Psoas muscle (tissue), 8 donors: ENCODE results near the gene TGFB3. TPM values are rescaled to one million over a fixed set of nuclear protein-coding genes. Genes with fewer than 3 reads are reported as not detected.

Experiments
- ATAC-seq, 4 donors: fragments of 200-7000 bp; cut with Tn5 transposase; one replicate each; pipeline ENCODE4 v1.9.1; 2020; ENCODE audit warnings: moderate library complexity in 3 of 4, mild to moderate bottlenecking in 2 of 4
- DNase-seq, 2 donors: peaks; one replicate each; pipeline ENCODE4 v3.0.0-alpha.2; 2020
- H3K27ac ChIP-seq: fragments of 200-600 bp; one replicate; pipeline ENCODE4 v1.8.0; 2022
- H3K27me3 ChIP-seq, 3 donors: fragments of 200-600 bp in 1 of 3; one replicate each; pipeline versions ENCODE4 v1.6.1 to v1.8.0; 2013 to 2022; ENCODE audit warnings: low read length in 2 of 3, mild to moderate bottlenecking in 2 of 3, moderate library complexity in 1 of 3; ENCODE audit not compliant: insufficient read depth in 3 of 3
- H3K36me3 ChIP-seq, 2 donors: fragments of 200-600 bp in 1 of 2; one replicate each; pipeline versions ENCODE4 v1.6.1 to v1.8.0; 2013 to 2022; ENCODE audit warnings: low read depth in 1 of 2, mild to moderate bottlenecking in 1 of 2, moderate library complexity in 1 of 2; ENCODE audit not compliant: insufficient read depth in 1 of 2
- H3K4me1 ChIP-seq: fragments of 200-600 bp; one replicate; pipeline ENCODE4 v1.8.0; 2022
- H3K4me3 ChIP-seq: fragments of 200-600 bp; one replicate; pipeline ENCODE4 v1.8.0; 2022; ENCODE audit warnings: mild to moderate bottlenecking
- H3K9me3 ChIP-seq: fragments of 200-600 bp; one replicate; pipeline ENCODE4 v1.8.0; 2022
- WGBS, 3 donors: extraction: QIAGEN DNeasy Blood & Tissue Kit; methylation state at CpG; one replicate each; pipeline versions ENCODE4 v1.1.6 to v1.1.7; 2013; 5-methylcytosine and 5-hydroxymethylcytosine counted together
- intact Hi-C, 2 donors: fragments of 100-400 bp; cut with DNase I; formaldehyde crosslinking; loops; one replicate each; pipeline versions ENCODE4 v1.11.0 to v1.14.2; 2022
- polyA plus RNA-seq, 3 donors: library from polyadenylated mRNA; stranded (reverse); fragments of 200-250 nt; gene quantifications; one replicate each; pipeline ENCODE4 v1.2.3, GENCODE V29; 2013
- total RNA-seq, 4 donors: library from RNA; stranded (reverse); fragmentation: NEBNext Ultra II Directional in 2 of 4; extraction: Animal tissue kit (Norgen Biotek cat#: 25700) in 2 of 4; gene quantifications; one replicate each; pipeline versions ENCODE4 v1.2.1 to v1.2.4, GENCODE V29; 2021 to 2023
- TF ChIP-seq, protein P1 (sequence below): fragments of 200-600 bp; IDR thresholded peaks from one replicate; pipeline ENCODE4 v1.8.0; 2022; ENCODE audit warnings: antibody characterized with exemption
- donor health status: healthy with polysubstance abuse.
- donor health status: DM: no; HTN: no; CAD: no; lungs with moderate emphysema.
- donor health status: Bipolar disorder and iron deficiency.
- donor health status: healthy.
- donor health status: DM: yes; HTN: yes; CAD: no.
- donor health status: DM: no; HTN: no; CAD: no.
- donor health status: DM: no; HTN: no; CAD: no.
- donor health status: DM: yes; HTN: yes; CAD: no.

The TGFB3 gene
- total and polyA plus RNA-seq, 7 donors = 9.0 to 196 (median 62.7) TPM

DNA sequence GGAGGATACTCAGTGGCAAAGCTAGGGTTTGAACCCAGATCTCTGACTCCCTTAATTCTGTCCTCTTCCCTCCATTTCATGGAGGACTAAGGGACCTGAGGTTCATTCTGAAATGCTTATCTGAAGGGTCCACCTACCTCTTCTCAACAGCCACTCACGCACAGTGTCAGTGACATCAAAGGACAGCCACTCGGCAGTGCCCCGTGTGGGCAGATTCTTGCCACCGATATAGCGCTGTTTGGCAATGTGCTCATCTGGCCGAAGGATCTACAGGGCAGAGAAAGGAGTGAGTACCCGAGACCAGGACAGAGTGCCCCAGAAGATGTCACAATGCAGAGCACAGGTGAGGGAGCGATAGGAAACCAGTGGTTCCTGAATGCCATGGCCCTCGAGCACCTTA lies 10.8 kb downstream of the TGFB3 start:
- Histone ChIP-seq H3K36me3 (peaks cover 0 to 55% of the 10 kb centered on the region in 2 donors), H3K27me3 (no peaks in the 10 kb centered on the region), H3K27ac (no peak overlapping the region), H3K4me1 (peaks cover 12% of the 10 kb centered on the region), H3K9me3 (no peaks in the 10 kb centered on the region), H3K4me3 (no peak overlapping the region)
- WGBS, 3 donors = 87 to 92% (median 90%) methylated on average over 9 of the region's 9 CpGs
- no peak for DNase-seq
- TF ChIP-seq, protein P1, sequence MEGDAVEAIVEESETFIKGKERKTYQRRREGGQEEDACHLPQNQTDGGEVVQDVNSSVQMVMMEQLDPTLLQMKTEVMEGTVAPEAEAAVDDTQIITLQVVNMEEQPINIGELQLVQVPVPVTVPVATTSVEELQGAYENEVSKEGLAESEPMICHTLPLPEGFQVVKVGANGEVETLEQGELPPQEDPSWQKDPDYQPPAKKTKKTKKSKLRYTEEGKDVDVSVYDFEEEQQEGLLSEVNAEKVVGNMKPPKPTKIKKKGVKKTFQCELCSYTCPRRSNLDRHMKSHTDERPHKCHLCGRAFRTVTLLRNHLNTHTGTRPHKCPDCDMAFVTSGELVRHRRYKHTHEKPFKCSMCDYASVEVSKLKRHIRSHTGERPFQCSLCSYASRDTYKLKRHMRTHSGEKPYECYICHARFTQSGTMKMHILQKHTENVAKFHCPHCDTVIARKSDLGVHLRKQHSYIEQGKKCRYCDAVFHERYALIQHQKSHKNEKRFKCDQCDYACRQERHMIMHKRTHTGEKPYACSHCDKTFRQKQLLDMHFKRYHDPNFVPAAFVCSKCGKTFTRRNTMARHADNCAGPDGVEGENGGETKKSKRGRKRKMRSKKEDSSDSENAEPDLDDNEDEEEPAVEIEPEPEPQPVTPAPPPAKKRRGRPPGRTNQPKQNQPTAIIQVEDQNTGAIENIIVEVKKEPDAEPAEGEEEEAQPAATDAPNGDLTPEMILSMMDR = no peak
- intact Hi-C loops = loop anchor here in 1 of 2 donors (10.0 kb wide), 1 partner anchor 166 kb away; no protein-coding TSS in a partner anchor
- no peak for ATAC-seq

GRCh38 chr14:75969891-75970290 lies 11.9 kb downstream of the TGFB3 start:
- no peak for DNase-seq
- Histone ChIP-seq H3K36me3 (peaks cover 0 to 66% of the 10 kb centered on the region in 2 donors), H3K27me3 (no peaks in the 10 kb centered on the region), H3K27ac (no peak overlapping the region), H3K9me3 (no peaks in the 10 kb centered on the region), H3K4me3 (no peak overlapping the region), H3K4me1 (peaks cover 12% of the 10 kb centered on the region)
- peak; percentile 47 to 81 (median 62) for ATAC-seq
- WGBS, 3 donors = 67 to 77% (median 72%) methylated on average over 8 of the region's 8 CpGs
- intact Hi-C loops = loop anchor here in 1 of 2 donors (10.0 kb wide), 1 partner anchor 165 kb away; no protein-coding TSS in a partner anchor
- TF ChIP-seq, protein P1 = no peak

DNA sequence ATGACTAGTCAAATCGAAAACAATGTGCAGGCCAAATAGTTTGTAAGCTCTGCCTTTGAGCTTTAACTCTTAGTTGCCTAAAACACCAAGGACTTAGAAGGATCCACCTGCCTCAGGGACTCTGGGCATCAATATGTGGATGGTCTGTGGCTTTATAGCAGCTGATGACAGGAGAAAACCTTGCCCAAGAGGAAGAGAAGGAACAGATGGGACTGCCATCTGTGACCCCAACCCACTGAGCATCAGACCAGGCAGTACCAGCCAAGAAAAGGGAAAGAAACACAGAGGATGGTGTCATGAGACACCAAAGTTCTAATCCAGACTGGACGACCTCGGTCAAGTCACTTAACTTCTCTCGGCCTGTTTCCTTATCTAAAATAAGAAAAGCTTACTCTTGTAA lies 12.7 kb downstream of the TGFB3 start:
- Histone ChIP-seq H3K27ac (no peak overlapping the region), H3K36me3 (peaks cover 0 to 74% of the 10 kb centered on the region in 2 donors), H3K4me3 (no peak overlapping the region), H3K9me3 (no peaks in the 10 kb centered on the region), H3K4me1 (peaks cover 12% of the 10 kb centered on the region), H3K27me3 (no peaks in the 10 kb centered on the region)
- ATAC-seq (no peak), DNase-seq (no peak)
- TF ChIP-seq, protein P1 = no peak
- WGBS, 3 donors = 63 to 79% (median 70%) methylated on average over 4 of the region's 4 CpGs
- intact Hi-C loops = no loop called here

GRCh38 chr14:75968456-75968855 lies 13.3 kb downstream of the TGFB3 start:
- TF ChIP-seq, protein P1 = no peak
- Histone ChIP-seq H3K4me3 (no peak overlapping the region), H3K27me3 (no peaks in the 10 kb centered on the region), H3K27ac (no peak overlapping the region), H3K9me3 (no peaks in the 10 kb centered on the region), H3K36me3 (peaks cover 0 to 81% of the 10 kb centered on the region in 2 donors), H3K4me1 (peaks cover 12% of the 10 kb centered on the region)
- WGBS, 3 donors = 39 to 55% (median 50%) methylated on average over 4 of the region's 4 CpGs
- DNase-seq (no peak), ATAC-seq (peak in 2 of 4 donors; percentile 31 to 32)
- intact Hi-C loops = no loop called here

- Histone ChIP-seq H3K27ac (no peak overlapping the region), H3K4me1 (peaks cover 8% of the 10 kb centered on the region), H3K36me3 (peaks cover 0 to 86% of the 10 kb centered on the region in 2 donors), H3K9me3 (no peaks in the 10 kb centered on the region), H3K4me3 (no peak overlapping the region), H3K27me3 (no peaks in the 10 kb centered on the region)
- intact Hi-C loops = no loop called here
- ATAC-seq (no peak), DNase-seq (no peak)
- WGBS, 3 donors = 94 to 99% (median 96%) methylated on average over 3 of the region's 3 CpGs
- TF ChIP-seq, protein P1 = no peak
Measured at GRCh38 chr14:75967866-75968265, 13.9 kb downstream of the TGFB3 start.
